Stimulated activated naive CD8-positive, alpha-beta T cell treated with anti-CD3 and anti-CD28 coated beads, Interleukin-15, amount 100 ng/mL, for 72 hours (primary cell): ENCODE measurements around the gene TCF12.

Source experiments
- ATAC-seq: fragments of 150-1000 bp; cut with Tn5 transposase; 2 replicates; pipeline ENCODE4 v1.10.0; 2021; ENCODE audit warnings: mild to moderate bottlenecking, moderate library complexity
- DNase-seq, 2 donors: peaks; one replicate each; pipeline ENCODE4 v3.0.0; 2021 to 2022
- H3K27ac Mint-ChIP-seq, 2 donors: one replicate each; pipeline ENCODE4 v1.8.0; 2022; ENCODE audit warnings: mild to moderate bottlenecking in 2 of 2, mixed read lengths in 2 of 2, moderate library complexity in 2 of 2
- H3K27me3 Mint-ChIP-seq: one replicate; pipeline ENCODE4 v1.8.0; 2022; ENCODE audit warnings: mixed read lengths
- H3K4me1 Mint-ChIP-seq: one replicate; pipeline ENCODE4 v1.8.0; 2022; ENCODE audit warnings: mild to moderate bottlenecking, mixed read lengths
- H3K4me3 Mint-ChIP-seq, 2 donors: one replicate each; pipeline ENCODE4 v1.8.0; 2022; ENCODE audit warnings: mild to moderate bottlenecking in 2 of 2, mixed read lengths in 2 of 2, moderate library complexity in 1 of 2
- H3K9me3 Mint-ChIP-seq, 2 donors: one replicate each; pipeline ENCODE4 v1.8.0; 2022; ENCODE audit warnings: mixed read lengths in 2 of 2

Gene TCF12

GRCh38 chr15:56972426-56972825, 54.0 kb downstream of the TCF12 start:
- Mint-ChIP-seq H3K4me1 (peaks cover 64% of the 10 kb centered on the region), H3K27ac (peak overlapping the region in 1 of 2 donors; percentile 54)

GRCh38 chr15:56973463-56973862, 55.0 kb downstream of the TCF12 start:
- no peak for ATAC-seq

More at GRCh38 chr15:56972426-56972825, 54.0 kb downstream of the TCF12 start:
- DNase-seq (no peak), ATAC-seq (no peak)
- Mint-ChIP-seq H3K27me3 (no peaks in the 10 kb centered on the region), H3K4me3 (no peak overlapping the region), H3K9me3 (no peaks in the 10 kb centered on the region)

GRCh38 chr15:56977232-56977631, 58.8 kb downstream of the TCF12 start:
- DNase-seq (no peak), ATAC-seq (no peak)
- no peak overlapping the region for H3K4me3 Mint-ChIP-seq
- H3K9me3 Mint-ChIP-seq = no peaks in the 10 kb centered on the region
- H3K27ac Mint-ChIP-seq = no peak overlapping the region
- no peaks in the 10 kb centered on the region for H3K27me3 Mint-ChIP-seq
- H3K4me1 Mint-ChIP-seq = peaks cover 46% of the 10 kb centered on the region

More at GRCh38 chr15:56973463-56973862, 55.0 kb downstream of the TCF12 start:
- DNase-seq = no peak
- Mint-ChIP-seq H3K4me3 (no peak overlapping the region), H3K27ac (no peak overlapping the region), H3K4me1 (peaks cover 59% of the 10 kb centered on the region), H3K9me3 (no peaks in the 10 kb centered on the region), H3K27me3 (no peaks in the 10 kb centered on the region)

- DNase-seq (no peak), ATAC-seq (no peak)
- Mint-ChIP-seq H3K4me3 (no peak overlapping the region), H3K4me1 (peaks cover 34% of the 10 kb centered on the region), H3K27ac (no peak overlapping the region), H3K9me3 (no peaks in the 10 kb centered on the region), H3K27me3 (no peaks in the 10 kb centered on the region)
Observed at GRCh38 chr15:56978898-56979662, 60.6 kb downstream of the TCF12 start.

GRCh38 chr15:56980473-56980872, 62.0 kb downstream of the TCF12 start:
- Mint-ChIP-seq H3K4me3 (no peak overlapping the region), H3K27ac (no peak overlapping the region)

GRCh38 chr15:56981160-56981559, 62.7 kb downstream of the TCF12 start:
- ATAC-seq = no peak
- no peak overlapping the region for H3K4me3 Mint-ChIP-seq
- peaks cover 42% of the 10 kb centered on the region for H3K4me1 Mint-ChIP-seq
- DNase-seq = no peak
- no peaks in the 10 kb centered on the region for H3K9me3 Mint-ChIP-seq
- H3K27ac Mint-ChIP-seq = no peak overlapping the region
- no peaks in the 10 kb centered on the region for H3K27me3 Mint-ChIP-seq

More at GRCh38 chr15:56980473-56980872, 62.0 kb downstream of the TCF12 start:
- no peak for ATAC-seq
- DNase-seq = no peak
- no peaks in the 10 kb centered on the region for H3K27me3 Mint-ChIP-seq
- H3K4me1 Mint-ChIP-seq = peaks cover 40% of the 10 kb centered on the region
- H3K9me3 Mint-ChIP-seq = no peaks in the 10 kb centered on the region

- no peak for ATAC-seq
Observed at GRCh38 chr15:56982987-56983386, 64.5 kb downstream of the TCF12 start.

GRCh38 chr15:56984681-56985481, 66.4 kb downstream of the TCF12 start:
- no peaks in the 10 kb centered on the region for H3K27me3 Mint-ChIP-seq
- H3K27ac Mint-ChIP-seq = peak overlapping the region in 1 of 2 donors; percentile 62
- DNase-seq (no peak), ATAC-seq (peak; percentile 39)
- H3K9me3 Mint-ChIP-seq = no peaks in the 10 kb centered on the region
- H3K4me1 Mint-ChIP-seq = peaks cover 53% of the 10 kb centered on the region
- no peak overlapping the region for H3K4me3 Mint-ChIP-seq

More at GRCh38 chr15:56982987-56983386, 64.5 kb downstream of the TCF12 start:
- Mint-ChIP-seq H3K4me1 (peaks cover 44% of the 10 kb centered on the region), H3K4me3 (no peak overlapping the region), H3K9me3 (no peaks in the 10 kb centered on the region), H3K27me3 (no peaks in the 10 kb centered on the region), H3K27ac (no peak overlapping the region)
- DNase-seq = no peak

GRCh38 chr15:56985856-56986255, 67.4 kb downstream of the TCF12 start:
- ATAC-seq (peak; percentile 50), DNase-seq (no peak)
- no peaks in the 10 kb centered on the region for H3K9me3 Mint-ChIP-seq
- H3K27ac Mint-ChIP-seq = no peak overlapping the region
- no peaks in the 10 kb centered on the region for H3K27me3 Mint-ChIP-seq
- peaks cover 54% of the 10 kb centered on the region for H3K4me1 Mint-ChIP-seq
- peak overlapping the region in 1 of 2 donors; percentile 26 for H3K4me3 Mint-ChIP-seq

GRCh38 chr15:56987286-56987685, 68.8 kb downstream of the TCF12 start:
- no peaks in the 10 kb centered on the region for H3K27me3 Mint-ChIP-seq
- H3K4me1 Mint-ChIP-seq = peaks cover 47% of the 10 kb centered on the region
- H3K27ac Mint-ChIP-seq = no peak overlapping the region
- DNase-seq (no peak), ATAC-seq (no peak)
- no peaks in the 10 kb centered on the region for H3K9me3 Mint-ChIP-seq
- H3K4me3 Mint-ChIP-seq = no peak overlapping the region

GRCh38 chr15:56988219-56988618, 69.8 kb downstream of the TCF12 start:
- Mint-ChIP-seq H3K27ac (no peak overlapping the region), H3K4me1 (peaks cover 47% of the 10 kb centered on the region), H3K9me3 (no peaks in the 10 kb centered on the region), H3K27me3 (no peaks in the 10 kb centered on the region), H3K4me3 (no peak overlapping the region)
- peak; percentile 55 for ATAC-seq
- DNase-seq = no peak

- H3K27ac Mint-ChIP-seq = no peak overlapping the region
- no peak for DNase-seq
- peaks cover 47% of the 10 kb centered on the region for H3K4me1 Mint-ChIP-seq
Observed at GRCh38 chr15:56989411-56989924, 71.0 kb downstream of the TCF12 start.

GRCh38 chr15:56991017-56991416, 72.6 kb downstream of the TCF12 start:
- DNase-seq (no peak), ATAC-seq (no peak)
- H3K4me3 Mint-ChIP-seq = no peak overlapping the region
- peaks cover 32% of the 10 kb centered on the region for H3K4me1 Mint-ChIP-seq
- H3K9me3 Mint-ChIP-seq = no peaks in the 10 kb centered on the region
- H3K27me3 Mint-ChIP-seq = no peaks in the 10 kb centered on the region
- H3K27ac Mint-ChIP-seq = no peak overlapping the region

More at GRCh38 chr15:56989411-56989924, 71.0 kb downstream of the TCF12 start:
- Mint-ChIP-seq H3K4me3 (peak overlapping the region; percentile 5 to 53), H3K27me3 (no peaks in the 10 kb centered on the region), H3K9me3 (no peaks in the 10 kb centered on the region)
- ATAC-seq = peak; percentile 58

- peaks cover 28% of the 10 kb centered on the region for H3K4me1 Mint-ChIP-seq
- no peak overlapping the region for H3K4me3 Mint-ChIP-seq
- H3K9me3 Mint-ChIP-seq = peaks cover 0 to 6% of the 10 kb centered on the region in 2 donors
- H3K27ac Mint-ChIP-seq = no peak overlapping the region
- ATAC-seq (no peak), DNase-seq (no peak)
- H3K27me3 Mint-ChIP-seq = no peaks in the 10 kb centered on the region
Observed at GRCh38 chr15:56992725-56993124, 74.3 kb downstream of the TCF12 start.

GRCh38 chr15:56994280-56994679, 75.8 kb downstream of the TCF12 start:
- ATAC-seq = no peak
- no peak overlapping the region for H3K27ac Mint-ChIP-seq

GRCh38 chr15:56996093-56996492, 77.6 kb downstream of the TCF12 start:
- no peaks in the 10 kb centered on the region for H3K27me3 Mint-ChIP-seq
- peaks cover 9% of the 10 kb centered on the region for H3K4me1 Mint-ChIP-seq
- no peak overlapping the region for H3K27ac Mint-ChIP-seq
- ATAC-seq (no peak), DNase-seq (no peak)
- H3K4me3 Mint-ChIP-seq = no peak overlapping the region
- peaks cover 0 to 6% of the 10 kb centered on the region in 2 donors for H3K9me3 Mint-ChIP-seq

More at GRCh38 chr15:56994280-56994679, 75.8 kb downstream of the TCF12 start:
- Mint-ChIP-seq H3K4me1 (peaks cover 25% of the 10 kb centered on the region), H3K27me3 (no peaks in the 10 kb centered on the region), H3K4me3 (no peak overlapping the region), H3K9me3 (peaks cover 0 to 6% of the 10 kb centered on the region in 2 donors)
- no peak for DNase-seq
